HG02840 (cell line): ENCODE results near the gene CLIP2.
A peak's percentile ranks its signal among the peaks of the same experiment; 100 is the strongest.

Experiments used
- ATAC-seq: cut with Tn5 transposase; IDR thresholded peaks from one replicate; pipeline ENCODE4 v1.9.1; 2021; ENCODE audit warnings: mild to moderate bottlenecking, moderate library complexity, moderate number of reproducible peaks; ENCODE audit not compliant: unreplicated experiment, low FRiP score

CLIP2 gene

GRCh38 chr7:74269757-74270277 is 19.4 kb upstream of the CLIP2 start:
- ATAC-seq = no peak

- ATAC-seq = no peak
Measured at GRCh38 chr7:74271742-74272141, 17.5 kb upstream of the CLIP2 start.

GRCh38 chr7:74272305-74273038 is 16.7 kb upstream of the CLIP2 start:
- ATAC-seq = peak; percentile 65

- ATAC-seq = no peak
Measured at GRCh38 chr7:74275401-74275881, 13.8 kb upstream of the CLIP2 start.

GRCh38 chr7:74277636-74278035 is 11.6 kb upstream of the CLIP2 start:
- ATAC-seq = no peak

GRCh38 chr7:74280985-74281384 is 8.2 kb upstream of the CLIP2 start:
- no peak for ATAC-seq

- no peak for ATAC-seq
Measured at GRCh38 chr7:74282748-74283459, 6.3 kb upstream of the CLIP2 start.

GRCh38 chr7:74283858-74284447 is 5.3 kb upstream of the CLIP2 start:
- ATAC-seq = no peak

- peak; percentile 50 for ATAC-seq
Measured at GRCh38 chr7:74284781-74285259, 4.4 kb upstream of the CLIP2 start.

GRCh38 chr7:74286131-74286530 is 3.1 kb upstream of the CLIP2 start:
- no peak for ATAC-seq

GRCh38 chr7:74287303-74288033 is 1.7 kb upstream of the CLIP2 start:
- no peak for ATAC-seq

GRCh38 chr7:74288034-74288881 is 949 bp upstream of the CLIP2 start:
- no peak for ATAC-seq

GRCh38 chr7:74289659-74290552 is 699 bp downstream of the CLIP2 start:
- no peak for ATAC-seq

GRCh38 chr7:74290553-74290950 is 1.3 kb downstream of the CLIP2 start:
- no peak for ATAC-seq

GRCh38 chr7:74290981-74291441 is 1.8 kb downstream of the CLIP2 start:
- no peak for ATAC-seq

GRCh38 chr7:74291535-74291934 is 2.3 kb downstream of the CLIP2 start:
- no peak for ATAC-seq

GRCh38 chr7:74292757-74293576 is 3.8 kb downstream of the CLIP2 start:
- no peak for ATAC-seq

GRCh38 chr7:74293577-74293908 is 4.3 kb downstream of the CLIP2 start:
- ATAC-seq = no peak
